Measurements from ENCODE around the gene HSH2D. TPM values are rescaled to one million over a fixed set of nuclear protein-coding genes. Genes with fewer than 3 reads are reported as not detected.
A peak's percentile ranks its signal among the peaks of the same experiment; 100 is the strongest.

Gene HSH2D
- total and polyA plus RNA-seq, 4 experiments from 2014 or later = 5.5 to 18.8 (median 15.2) TPM

DNA sequence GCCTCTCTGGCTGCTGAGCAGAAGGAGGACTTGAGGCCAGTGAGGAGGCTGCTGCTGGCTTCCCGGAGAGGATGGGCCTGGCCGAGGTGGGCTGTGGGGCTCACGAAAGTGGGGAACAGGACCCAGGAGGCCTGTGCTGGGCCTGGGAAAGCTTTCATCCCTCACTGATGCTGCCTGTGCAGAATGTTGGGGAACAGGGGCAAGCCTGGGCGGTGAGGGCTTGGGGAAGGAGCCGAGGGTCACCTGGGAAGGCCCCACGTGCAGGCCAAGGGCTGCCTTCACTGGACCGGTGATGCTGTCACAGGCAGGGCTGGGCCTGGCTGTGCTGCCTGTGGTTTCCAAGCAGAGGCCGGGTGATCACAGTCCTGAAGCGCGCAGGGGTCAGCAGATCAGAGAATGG is 63.6 kb downstream of the HSH2D start:
- POLR2A ChIA-PET (ENCODE audit: partially characterized antibody) = interaction anchor here (1.1 to 1.8 kb wide), 2 partner anchors 9 to 117 kb away, joined by 3 to 5 read pairs; partner anchors contain the start of genes AP1M1 and KLF2
- H3K36me3 Mint-ChIP-seq = peaks cover 52 to 74% of the 10 kb centered on the region in 2 donors
- no peaks in the 10 kb centered on the region for H3K9me3 ChIP-seq (ENCODE audit: control insufficient read depth in 1 of 2, low read length in 2 of 2)
- CTCF ChIA-PET (ENCODE audit: partially characterized antibody) = no interaction called here
- no peaks in the 10 kb centered on the region for H3K27me3 Mint-ChIP-seq
- H3K9me3 Mint-ChIP-seq = no peaks in the 10 kb centered on the region
- intact Hi-C loops (cut with micrococcal nuclease) = no loop called here
- H3K27ac Mint-ChIP-seq = peak overlapping the region in 5 of 7 donors; percentile 11 to 88 (median 75)
- peaks cover 16 to 49% (median 27%) of the 10 kb centered on the region in 4 donors for H3K4me1 Mint-ChIP-seq
- H3K4me3 ChIP-seq (ENCODE audit: low read length in 2 of 2) = no peak overlapping the region
- H3K4me1 ChIP-seq (ENCODE audit: insufficient read depth, low read length) = peaks cover 15% of the 10 kb centered on the region
- H3K27ac ChIP-seq (ENCODE audit: low read depth, low read length) = no peak overlapping the region
- no peaks in the 10 kb centered on the region for H3K27me3 ChIP-seq (ENCODE audit: insufficient read depth, low read length)
- no peak for DNase-seq
- H3K4me3 Mint-ChIP-seq = peak overlapping the region in 1 of 8 donors; percentile 46
- peaks cover 49% of the 10 kb centered on the region for H3K36me3 ChIP-seq (ENCODE audit: insufficient read depth, low read length)

- peaks cover 21 to 49% (median 28%) of the 10 kb centered on the region in 4 donors for H3K4me1 Mint-ChIP-seq
- Histone ChIP-seq H3K4me3 (ENCODE audit: low read length in 2 of 2) (no peak overlapping the region), H3K9me3 (ENCODE audit: control insufficient read depth in 1 of 2, low read length in 2 of 2) (no peaks in the 10 kb centered on the region), H3K36me3 (ENCODE audit: insufficient read depth, low read length) (peaks cover 49% of the 10 kb centered on the region), H3K27me3 (ENCODE audit: insufficient read depth, low read length) (no peaks in the 10 kb centered on the region), H3K27ac (ENCODE audit: low read depth, low read length) (no peak overlapping the region), H3K4me1 (ENCODE audit: insufficient read depth, low read length) (peaks cover 20% of the 10 kb centered on the region)
- no peak for DNase-seq
- peaks cover 53 to 75% of the 10 kb centered on the region in 2 donors for H3K36me3 Mint-ChIP-seq
- H3K27ac Mint-ChIP-seq = peak overlapping the region in 4 of 7 donors; percentile 42 to 86 (median 52)
- H3K9me3 Mint-ChIP-seq = no peaks in the 10 kb centered on the region
- CTCF ChIA-PET (ENCODE audit: partially characterized antibody) = no interaction called here
- no peaks in the 10 kb centered on the region for H3K27me3 Mint-ChIP-seq
- H3K4me3 Mint-ChIP-seq = peak overlapping the region in 1 of 8 donors; percentile 57
- POLR2A ChIA-PET (ENCODE audit: partially characterized antibody) = interaction anchor here (1.8 kb wide), 1 partner anchor 10 kb away, joined by 5 read pairs; the partner anchor contains the start of gene AP1M1
- intact Hi-C loops (cut with micrococcal nuclease) = no loop called here
Measured at GRCh38 chr19:16207490-16208025, 64.1 kb downstream of the HSH2D start.

Other genes starting within 250 kb of the HSH2D start
- gene CYP4F2, start 245.6 kb upstream of the HSH2D start, total RNA-seq = not detected
- not detected for gene CYP4F2, start 245.6 kb upstream of the HSH2D start, polyA plus RNA-seq
- not detected for gene CYP4F11, start 209.2 kb upstream of the HSH2D start, total RNA-seq
- not detected for gene CYP4F11, start 209.2 kb upstream of the HSH2D start, polyA plus RNA-seq
- gene OR10H4, start 194.7 kb upstream of the HSH2D start, total RNA-seq = not detected
- gene OR10H4, start 194.7 kb upstream of the HSH2D start, polyA plus RNA-seq = not detected
- gene TPM4, start 67.2 kb upstream of the HSH2D start, total RNA-seq = 10 to 100 TPM; 94.7 to 96.8 TPM
- 100 to 1,000 TPM in 1 of 2 donors, 10 to 100 TPM in 1; 76.7 to 134 TPM for gene TPM4, start 67.2 kb upstream of the HSH2D start, polyA plus RNA-seq
- 10 to 100 TPM; 85.5 to 86.9 TPM for gene RAB8A, start 31.8 kb upstream of the HSH2D start, total RNA-seq
- gene RAB8A, start 31.8 kb upstream of the HSH2D start, polyA plus RNA-seq = 10 to 100 TPM; 83.9 to 96.8 TPM
- gene CIB3, start 29.8 kb downstream of the HSH2D start, total RNA-seq = not detected
- not detected for gene CIB3, start 29.8 kb downstream of the HSH2D start, polyA plus RNA-seq
- gene FAM32A, start 41.7 kb downstream of the HSH2D start, total RNA-seq = 10 to 100 TPM; 50.9 to 51.7 TPM
- gene FAM32A, start 41.7 kb downstream of the HSH2D start, polyA plus RNA-seq = 100 to 1,000 TPM; 113 to 128 TPM
- gene AP1M1, start 54.2 kb downstream of the HSH2D start, total RNA-seq = 100 to 1,000 TPM; 107 TPM
- 100 to 1,000 TPM; 127 to 147 TPM for gene AP1M1, start 54.2 kb downstream of the HSH2D start, polyA plus RNA-seq
- 100 to 1,000 TPM; 425 to 437 TPM for gene KLF2, start 181.1 kb downstream of the HSH2D start, total RNA-seq
- 100 to 1,000 TPM; 120 to 300 TPM for gene KLF2, start 181.1 kb downstream of the HSH2D start, polyA plus RNA-seq

All from CD4-positive, alpha-beta memory T cell (primary cell).